Parathyroid adenoma (tissue), 2 donors: ENCODE measurements around the gene CFAP221.

Experiments used
- H2AFZ ChIP-seq: fragments of 300-600 bp; sonication (generic); one replicate; pipeline ENCODE4 v1.7.0; 2017; ENCODE audit warnings: antibody characterized with exemption, mild to moderate bottlenecking
- H3K27ac ChIP-seq: fragments of 300-600 bp; sonication (generic); one replicate; pipeline ENCODE4 v1.7.0; 2017
- H3K27me3 ChIP-seq: fragments of 300-600 bp; sonication (generic); one replicate; pipeline ENCODE4 v1.7.0; 2017; ENCODE audit warnings: low read length; ENCODE audit not compliant: control insufficient read depth, insufficient read depth
- H3K36me3 ChIP-seq: fragments of 300-600 bp; sonication (generic); one replicate; pipeline ENCODE4 v1.7.0; 2017; ENCODE audit warnings: low read length; ENCODE audit not compliant: control insufficient read depth, insufficient read depth
- H3K4me1 ChIP-seq: fragments of 300-600 bp; sonication (generic); one replicate; pipeline ENCODE4 v1.7.0; 2017; ENCODE audit warnings: control low read depth
- H3K4me2 ChIP-seq: fragments of 300-600 bp; sonication (generic); one replicate; pipeline ENCODE4 v1.7.0; 2017; ENCODE audit warnings: low read length
- H3K4me3 ChIP-seq: fragments of 300-600 bp; sonication (generic); one replicate; pipeline ENCODE4 v1.7.0; 2017; ENCODE audit warnings: low read depth, low read length
- H3K79me2 ChIP-seq: fragments of 300-600 bp; sonication (generic); one replicate; pipeline ENCODE4 v1.7.0; 2017; ENCODE audit warnings: control low read depth
- H3K9ac ChIP-seq: fragments of 300-600 bp; sonication (generic); one replicate; pipeline ENCODE4 v1.7.0; 2017; ENCODE audit warnings: mild to moderate bottlenecking
- H3K9me3 ChIP-seq: fragments of 300-600 bp; sonication (generic); one replicate; pipeline ENCODE4 v1.7.0; 2017; ENCODE audit warnings: low read length; ENCODE audit not compliant: control insufficient read depth
- CTCF ChIP-seq: fragments of 300-600 bp; sonication (generic); IDR thresholded peaks from one replicate; pipeline ENCODE4 v1.7.0; 2017; ENCODE audit warnings: antibody characterized with exemption, mild to moderate bottlenecking
- donor health status: primary hyperparathyroidism.

CFAP221 gene

GRCh38 chr2:119625226-119625625 is 81.0 kb downstream of the CFAP221 start:
- no peak overlapping the region for H3K27ac ChIP-seq
- H3K79me2 ChIP-seq: no peaks in the 10 kb centered on the region
- no peak overlapping the region for H3K4me2 ChIP-seq
- no peak overlapping the region for H3K4me3 ChIP-seq
- no peak overlapping the region for H3K9ac ChIP-seq
- H3K9me3 ChIP-seq: no peaks in the 10 kb centered on the region
- H2AFZ ChIP-seq: no peak overlapping the region
- no peaks in the 10 kb centered on the region for H3K4me1 ChIP-seq
- H3K27me3 ChIP-seq: no peaks in the 10 kb centered on the region
- no peaks in the 10 kb centered on the region for H3K36me3 ChIP-seq
- TF ChIP-seq CTCF: no peak

DNA sequence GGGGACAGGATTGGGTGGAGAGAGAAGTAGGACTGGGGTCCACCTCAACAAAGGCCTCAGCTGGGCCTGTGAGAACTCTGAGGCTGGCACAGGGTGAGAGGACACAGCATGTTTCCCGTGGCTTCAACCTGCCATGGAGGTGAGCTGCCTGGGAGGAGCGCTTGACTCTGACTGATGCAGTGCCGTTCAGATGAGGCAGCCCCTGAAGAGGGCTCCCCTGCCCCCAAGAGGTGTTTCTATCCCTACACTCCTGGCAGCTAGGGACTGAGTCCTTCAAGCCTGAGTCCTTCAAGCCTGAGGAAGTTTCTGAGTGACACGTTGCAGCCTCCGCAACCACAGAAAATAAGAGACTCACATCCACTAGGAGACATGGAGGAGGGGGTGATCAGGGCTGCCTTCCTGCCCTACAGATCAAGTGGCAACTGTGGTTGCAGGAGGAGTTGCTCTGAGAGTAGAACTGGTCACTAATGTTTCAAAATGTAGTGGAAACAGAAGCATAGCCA is 85.1 kb downstream of the CFAP221 start:
- Histone ChIP-seq H3K27me3 (no peaks in the 10 kb centered on the region), H3K4me1 (no peaks in the 10 kb centered on the region), H3K4me3 (no peak overlapping the region), H2AFZ (no peak overlapping the region), H3K79me2 (no peaks in the 10 kb centered on the region), H3K4me2 (no peak overlapping the region), H3K9me3 (no peaks in the 10 kb centered on the region), H3K27ac (no peak overlapping the region), H3K36me3 (no peaks in the 10 kb centered on the region), H3K9ac (no peak overlapping the region)
- no peak for TF ChIP-seq CTCF

- Histone ChIP-seq H3K9ac (no peak overlapping the region), H3K27ac (no peak overlapping the region), H3K9me3 (no peaks in the 10 kb centered on the region), H3K4me1 (no peaks in the 10 kb centered on the region), H3K36me3 (no peaks in the 10 kb centered on the region), H3K27me3 (no peaks in the 10 kb centered on the region), H3K4me2 (no peak overlapping the region), H3K4me3 (no peak overlapping the region), H3K79me2 (no peaks in the 10 kb centered on the region), H2AFZ (no peak overlapping the region)
- TF ChIP-seq CTCF: no peak
Observed at GRCh38 chr2:119630121-119630520, 85.9 kb downstream of the CFAP221 start.

GRCh38 chr2:119637371-119637770 is 93.1 kb downstream of the CFAP221 start:
- Histone ChIP-seq H3K9ac (no peak overlapping the region), H3K27me3 (no peaks in the 10 kb centered on the region), H3K9me3 (no peaks in the 10 kb centered on the region), H2AFZ (no peak overlapping the region), H3K27ac (no peak overlapping the region), H3K36me3 (no peaks in the 10 kb centered on the region), H3K4me1 (no peaks in the 10 kb centered on the region), H3K4me2 (no peak overlapping the region), H3K4me3 (no peak overlapping the region), H3K79me2 (no peaks in the 10 kb centered on the region)
- TF ChIP-seq CTCF: no peak

- H3K4me2 ChIP-seq: no peak overlapping the region
- no peak overlapping the region for H2AFZ ChIP-seq
- no peak overlapping the region for H3K4me3 ChIP-seq
- H3K4me1 ChIP-seq: no peaks in the 10 kb centered on the region
- no peaks in the 10 kb centered on the region for H3K79me2 ChIP-seq
- H3K9me3 ChIP-seq: no peaks in the 10 kb centered on the region
- no peak overlapping the region for H3K9ac ChIP-seq
- H3K27ac ChIP-seq: no peak overlapping the region
- TF ChIP-seq CTCF: no peak
- no peaks in the 10 kb centered on the region for H3K27me3 ChIP-seq
- H3K36me3 ChIP-seq: no peaks in the 10 kb centered on the region
Observed at GRCh38 chr2:119638246-119638645, 94.0 kb downstream of the CFAP221 start.
